MM.1S (cell line): ENCODE measurements around the gene SNRPD3.

Experiments used
- CTCF ChIP-seq: fragments of 300-600 bp; sonication (generic); IDR thresholded peaks from 2 replicates; pipeline ENCODE4 v1.5.1; 2016; ENCODE audit warnings: antibody characterized with exemption, low read length, mixed read lengths
- EZH2 ChIP-seq: fragments of 300-600 bp; sonication (generic); optimal IDR thresholded peaks from 2 replicates; pipeline ENCODE3; 2017; ENCODE audit warnings: low read depth, mild to moderate bottlenecking, antibody characterized with exemption, low read length, mixed read lengths
- EZH2phosphoT487 ChIP-seq: fragments of 300-600 bp; sonication (generic); IDR thresholded peaks from 2 replicates; pipeline ENCODE4 v1.6.1; 2018; ENCODE audit warnings: antibody characterized with exemption, low read length

DNA sequence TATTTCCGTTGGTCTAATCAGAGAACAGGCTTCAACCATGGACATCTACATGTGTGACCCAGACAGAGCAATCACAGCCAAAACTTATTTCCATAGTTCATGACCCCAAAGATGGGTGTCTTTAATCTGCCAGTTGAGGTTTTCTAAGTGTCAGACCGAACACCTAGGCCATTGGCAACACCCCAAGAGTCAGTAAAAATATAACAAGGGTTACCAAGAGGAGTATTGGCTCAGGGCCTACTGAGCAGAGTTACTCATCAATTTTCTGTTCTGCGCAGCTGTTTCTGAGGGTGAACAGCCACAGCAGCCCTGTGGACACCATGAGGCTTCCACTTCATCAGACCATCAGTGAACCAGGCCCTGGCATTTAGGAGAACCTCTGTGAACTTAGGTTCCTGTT lies 19.7 kb upstream of the SNRPD3 start:
- TF ChIP-seq CTCF: no peak
- TF ChIP-seq EZH2phosphoT487: no peak
- no peak for TF ChIP-seq EZH2
